A549 (cell line): ENCODE measurements around the gene RAB11FIP4. TPM values are rescaled to one million over a fixed set of nuclear protein-coding genes. Genes with fewer than 3 reads are reported as not detected.

Experiments
- ATOH8 ChIP-seq: fragments of 250-450 bp; sonication (Bioruptor Pico); IDR thresholded peaks from 2 replicates; pipeline ENCODE4 v1.5.0; 2020; ENCODE audit warnings: low read depth, mild to moderate bottlenecking, moderate library complexity
- CBX2 ChIP-seq: fragments of 200-600 bp; sonication (generic); IDR thresholded peaks from 2 replicates; pipeline ENCODE4 v1.6.1; 2016; ENCODE audit warnings: low read depth, mild to moderate bottlenecking, borderline replicate concordance
- CEBPB ChIP-seq, 2 experiments: fragments of >200 bp in 1 of 2; sonication (Bioruptor Twin) in 1 of 2; formaldehyde crosslinking in 1 of 2; IDR thresholded peaks; 2 replicates each; pipeline ENCODE4 v1.6.1; 2012 to 2016
- EHMT2 ChIP-seq: fragments of 200-600 bp; sonication (generic); IDR thresholded peaks from 2 replicates; pipeline ENCODE4 v1.6.1; 2016; ENCODE audit warnings: antibody characterized with exemption, low read depth, mild to moderate bottlenecking, moderate library complexity
- ESRRA ChIP-seq: fragments of 150-350 bp; IDR thresholded peaks from 2 replicates; pipeline ENCODE4 v1.6.1; 2014; ENCODE audit warnings: mild to moderate bottlenecking, low read length, borderline replicate concordance
- FOSL2 ChIP-seq, 2 experiments: fragments of 450-650 bp in 1 of 2; fragments of >200 bp in 1 of 2; sonication (Bioruptor Twin) in 1 of 2; formaldehyde crosslinking; IDR thresholded peaks; 2 replicates each; pipeline versions ENCODE4 v1.5.0 to v1.6.1; 2016 to 2020; ENCODE audit warnings: mild to moderate bottlenecking in 1 of 2, moderate library complexity in 1 of 2
- FOXS1 ChIP-seq: fragments of 250-450 bp; sonication (Bioruptor Pico); IDR thresholded peaks from 2 replicates; pipeline ENCODE4 v1.5.0; 2020; ENCODE audit warnings: mild to moderate bottlenecking, moderate library complexity
- GATA3 ChIP-seq: IDR thresholded peaks from 2 replicates; pipeline ENCODE4 v1.6.1; 2012; ENCODE audit warnings: borderline replicate concordance
- HES2 ChIP-seq: fragments of >200 bp; sonication (Bioruptor Twin); formaldehyde crosslinking; IDR thresholded peaks from 2 replicates; pipeline ENCODE4 v1.6.1; 2016
- HEYL ChIP-seq: fragments of 250-450 bp; sonication (Bioruptor Pico); IDR thresholded peaks from 2 replicates; pipeline ENCODE4 v1.8.0; 2021; ENCODE audit warnings: mild to moderate bottlenecking, moderate library complexity
- HOXA7 ChIP-seq: fragments of 250-450 bp; sonication (Bioruptor Pico); IDR thresholded peaks from 2 replicates; pipeline ENCODE4 v1.5.0; 2020; ENCODE audit warnings: mild to moderate bottlenecking, moderate library complexity
- HOXB13 ChIP-seq: fragments of 250-450 bp; sonication (Bioruptor Pico); IDR thresholded peaks from 2 replicates; pipeline ENCODE4 v1.5.0; 2020; ENCODE audit warnings: low read depth, mild to moderate bottlenecking, moderate library complexity
- HOXB5 ChIP-seq: fragments of 250-450 bp; sonication (Bioruptor Pico); IDR thresholded peaks from 2 replicates; pipeline ENCODE4 v1.5.0; 2020; ENCODE audit warnings: mild to moderate bottlenecking, moderate library complexity
- JUN ChIP-seq, 2 experiments: fragments of >200 bp; sonication (Bioruptor Twin); formaldehyde crosslinking; IDR thresholded peaks; 2 replicates in 1 of 2; 3 replicates in 1 of 2; pipeline ENCODE4 v1.6.1; 2016 to 2017
- MAFK ChIP-seq: fragments of 450-650 bp; IDR thresholded peaks from 2 replicates; pipeline ENCODE4 v1.6.1; 2014; ENCODE audit not compliant: partially characterized antibody
- MAZ ChIP-seq: fragments of 150-350 bp; IDR thresholded peaks from 2 replicates; pipeline ENCODE4 v1.6.1; 2014; ENCODE audit warnings: antibody characterized with exemption, low read depth, low read length, borderline replicate concordance
- MYC ChIP-seq: IDR thresholded peaks from 2 replicates; pipeline ENCODE4 v1.6.1; 2012; ENCODE audit warnings: mild to moderate bottlenecking, inconsistent platforms, low read length, improper control_type of control experiment, borderline replicate concordance
- NFE2L2 ChIP-seq: fragments of 150-350 bp; conservative IDR thresholded peaks from 2 replicates; pipeline ENCODE4 v1.6.1; 2014; ENCODE audit warnings: low read length
- NPAS2 ChIP-seq: fragments of 250-450 bp; sonication (Bioruptor Pico); IDR thresholded peaks from 2 replicates; pipeline ENCODE4 v1.8.0; 2022; ENCODE audit warnings: mild to moderate bottlenecking, moderate library complexity, borderline replicate concordance
- NR3C1 ChIP-seq: fragments of >200 bp; sonication (Bioruptor Twin); formaldehyde crosslinking; IDR thresholded peaks from 3 replicates; pipeline ENCODE4 v1.6.1; 2017
- PBX3 ChIP-seq: IDR thresholded peaks from 2 replicates; pipeline ENCODE4 v1.6.1; 2012
- POLR2A ChIP-seq: IDR thresholded peaks from 2 replicates; pipeline ENCODE4 v1.6.1; 2012; ENCODE audit warnings: mild to moderate bottlenecking, low read length
- RAD21 ChIP-seq, 2 experiments: fragments of >200 bp in 1 of 2; sonication (Bioruptor Twin) in 1 of 2; formaldehyde crosslinking in 1 of 2; IDR thresholded peaks in 1 of 2; conservative IDR thresholded peaks in 1 of 2; 2 replicates in 1 of 2; 3 replicates in 1 of 2; pipeline ENCODE4 v1.6.1; 2012 to 2018; ENCODE audit warnings: inconsistent platforms in 1 of 2
- REST ChIP-seq: fragments of 200-600 bp; sonication (generic); IDR thresholded peaks from 2 replicates; pipeline ENCODE4 v1.6.1; 2016; ENCODE audit warnings: antibody characterized with exemption, mild to moderate bottlenecking, moderate library complexity
- RFX5 ChIP-seq: fragments of 450-650 bp; IDR thresholded peaks from 2 replicates; pipeline ENCODE4 v1.7.1; 2014; ENCODE audit warnings: antibody characterized with exemption, mild to moderate bottlenecking, moderate library complexity
- SMC3 ChIP-seq: fragments of >200 bp; sonication (Bioruptor Twin); formaldehyde crosslinking; IDR thresholded peaks from 3 replicates; pipeline ENCODE4 v1.6.1; 2018; ENCODE audit warnings: inconsistent platforms
- TP53 ChIP-seq: fragments of 250-450 bp; sonication (Bioruptor Pico); IDR thresholded peaks from 2 replicates; pipeline ENCODE4 v1.5.0; 2021; ENCODE audit warnings: mild to moderate bottlenecking, moderate library complexity
- ZSCAN20 ChIP-seq: fragments of 250-450 bp; sonication (Bioruptor Pico); IDR thresholded peaks from 2 replicates; pipeline ENCODE4 v1.8.0; 2022; ENCODE audit warnings: mild to moderate bottlenecking, moderate library complexity
- polyA plus RNA-seq, 4 experiments: library from polyadenylated mRNA; depleted of rRNA in 3 of 4; stranded (reverse); fragments of >200 nt; fragmentation: RNase III in 1 of 4; extraction: RNeasy Plus Mini Kit Qiagen cat#74134 plus additional on column Dnase treatment in 1 of 4; gene quantifications; 2 replicates in 3 of 4; 3 replicates in 1 of 4; pipeline ENCODE4 v1.2.3, GENCODE V29; 2011 to 2017

RAB11FIP4 gene
- polyA plus RNA-seq, 2 of the 4 experiments (the other 2 are of a cell fraction), result 1.9 to 3.5 TPM

GRCh38 chr17:31558748-31559583 is 167.5 kb downstream of the RAB11FIP4 start (continued):
- TF ChIP-seq HOXA7 (CRISPR knock-in tag) (no peak), HOXB13 (CRISPR knock-in tag) (peak; percentile 77; the same call in 1 of the 2 replicates), REST (no peak), NPAS2 (0 out of 2 replicates have a peak, but pooled peaks have one; percentile 45), GATA3 (no peak), ATOH8 (CRISPR knock-in tag) (peak; percentile 71; the same call in 1 of the 2 replicates), HEYL (CRISPR knock-in tag) (0 out of 2 replicates have a peak, but pooled peaks have one; percentile 68), POLR2A (peak; percentile 67), NFE2L2 (no peak), PBX3 (no peak), SMC3 (peak; percentile 98), RAD21 (conservative IDR thresholded peaks at IDR 0.05 in 1 of 2, IDR thresholded peaks at IDR 0.05 in 1 of 2) (peak; percentile 71 to 96), NR3C1 (no peak), TP53 (peak; percentile 81; the same call in 1 of the 2 replicates), HES2 (no peak), HOXB5 (CRISPR knock-in tag) (peak; percentile 91), ESRRA (no peak), EHMT2 (no peak), MAFK (no peak), JUN (IDR thresholded peaks at IDR 0.05) (peak; percentile 80 to 82; a peak in 3 of 5 replicates), MYC (peak; percentile 62; the same call in 1 of the 2 replicates), RFX5 (no peak), ZSCAN20 (CRISPR knock-in tag) (0 out of 2 replicates have a peak, but pooled peaks have one; percentile 57), MAZ (peak; percentile 47; the same call in 1 of the 2 replicates), FOSL2 (IDR thresholded peaks at IDR 0.05) (no peak), FOSL2 (CRISPR knock-in tag; IDR thresholded peaks at IDR 0.05) (peak; percentile 82), CEBPB (IDR thresholded peaks at IDR 0.05) (no peak), CBX2 (no peak), FOXS1 (CRISPR knock-in tag) (peak; percentile 74; the same call in 1 of the 2 replicates)
